GM12891 (cell line): Measurements from ENCODE around the gene PLCB1.

Source experiments
- POLR2A ChIP-seq: IDR thresholded peaks from 2 replicates; pipeline ENCODE4 v1.6.1; 2011; ENCODE audit warnings: low read depth, low read length, control low read depth
- POLR2AphosphoS5 ChIP-seq: IDR thresholded peaks from 2 replicates; pipeline ENCODE4 v1.6.1; 2011; ENCODE audit warnings: low read depth, low read length, control low read depth
- TAF1 ChIP-seq: IDR thresholded peaks from 2 replicates; pipeline ENCODE4 v1.6.1; 2011; ENCODE audit warnings: low read depth, low read length, control low read depth

GRCh38 chr20:8094850-8095249, 37.2 kb upstream of the PLCB1 start:
- TF ChIP-seq POLR2AphosphoS5, result no peak
- no peak for TF ChIP-seq POLR2A
- TF ChIP-seq TAF1, result no peak
